A549 (cell line): ENCODE measurements around the gene RSPH9. TPM values are rescaled to one million over a fixed set of nuclear protein-coding genes. Genes with fewer than 3 reads are reported as not detected.

ENCODE experiments used
- ATAC-seq, 2 experiments: fragments of 200-7000 bp in 1 of 2; fragments of >200 bp in 1 of 2; cut with Nextera tagmentation in 1 of 2; cut with Tn5 transposase in 1 of 2; 3 replicates each; pipeline versions ENCODE4 v1.8.0 to v1.9.1; 2018 to 2020; ENCODE audit warnings: mild to moderate bottlenecking in 1 of 2, moderate library complexity in 1 of 2
- CTCF ChIA-PET: fragments of 300-600 bp; sonication (Branson Sonifier 250); formaldehyde crosslinking; extraction: SDS; loops from one replicate; lab custom pipeline; 2021; ENCODE audit warnings: antibody characterized with exemption, inconsistent platforms; lab: Yijun Ruan, JAX
- POLR2A ChIA-PET: fragments of 350-600 bp; formaldehyde crosslinking; extraction: SDS; loops from one replicate; lab custom pipeline; 2021; ENCODE audit warnings: antibody characterized with exemption, inconsistent platforms; lab: Yijun Ruan, JAX
- DNase-seq, 2 experiments: peaks; one replicate each; pipeline versions ENCODE4 v3.0.0 to v3.0.0-alpha.2; 2011 to 2016; ENCODE audit warnings: low read depth in 1 of 2, low spot score in 1 of 2
- FAIRE-seq: peaks from 2 replicates; lab custom pipeline; 2011; peaks lifted over from hg19 to GRCh38; lab: Jason Lieb, UNC
- H3K27ac ChIP-seq, 2 experiments: fragments of >200 bp; sonication (Bioruptor Twin); formaldehyde crosslinking; 3 replicates each; pipeline ENCODE4 v1.5.1; 2016 to 2017
- H3K4me1 ChIP-seq: fragments of >200 bp; sonication (Bioruptor Twin); formaldehyde crosslinking; 3 replicates; pipeline ENCODE4 v1.6.1; 2016
- H3K4me2 ChIP-seq: fragments of >200 bp; sonication (Bioruptor Twin); formaldehyde crosslinking; 3 replicates; pipeline ENCODE4 v1.6.1; 2016
- H3K4me3 ChIP-seq: fragments of >200 bp; sonication (Bioruptor Twin); formaldehyde crosslinking; 3 replicates; pipeline ENCODE4 v1.5.1; 2016
- H3K9me3 ChIP-seq: fragments of >200 bp; sonication (Bioruptor Twin); formaldehyde crosslinking; 3 replicates; pipeline ENCODE4 v1.6.1; 2016
- BHLHE40 ChIP-seq: IDR thresholded peaks from 2 replicates; pipeline ENCODE4 v1.6.1; 2012; ENCODE audit warnings: low read depth, low read length, inconsistent platforms
- CEBPB ChIP-seq, 2 experiments: fragments of >200 bp in 1 of 2; sonication (Bioruptor Twin) in 1 of 2; formaldehyde crosslinking in 1 of 2; IDR thresholded peaks; 2 replicates each; pipeline ENCODE4 v1.6.1; 2012 to 2016
- CHD2 ChIP-seq: fragments of 150-350 bp; IDR thresholded peaks from 2 replicates; pipeline ENCODE4 v1.6.1; 2014; ENCODE audit warnings: low read length; ENCODE audit not compliant: partially characterized antibody
- EHMT2 ChIP-seq: fragments of 200-600 bp; sonication (generic); IDR thresholded peaks from 2 replicates; pipeline ENCODE4 v1.6.1; 2016; ENCODE audit warnings: antibody characterized with exemption, low read depth, mild to moderate bottlenecking, moderate library complexity
- EP300 ChIP-seq, 2 experiments: fragments of >200 bp; sonication (Bioruptor Twin); formaldehyde crosslinking; IDR thresholded peaks; 2 replicates in 1 of 2; 3 replicates in 1 of 2; pipeline ENCODE4 v1.6.1; 2016 to 2017
- FOSB ChIP-seq: fragments of 250-450 bp; sonication (Bioruptor Pico); IDR thresholded peaks from 2 replicates; pipeline ENCODE4 v1.5.0; 2020; ENCODE audit warnings: mild to moderate bottlenecking, moderate library complexity
- FOSL2 ChIP-seq, 2 experiments: fragments of 450-650 bp in 1 of 2; fragments of >200 bp in 1 of 2; sonication (Bioruptor Twin) in 1 of 2; formaldehyde crosslinking; IDR thresholded peaks; 2 replicates each; pipeline versions ENCODE4 v1.5.0 to v1.6.1; 2016 to 2020; ENCODE audit warnings: mild to moderate bottlenecking in 1 of 2, moderate library complexity in 1 of 2
- FOXS1 ChIP-seq: fragments of 250-450 bp; sonication (Bioruptor Pico); IDR thresholded peaks from 2 replicates; pipeline ENCODE4 v1.5.0; 2020; ENCODE audit warnings: mild to moderate bottlenecking, moderate library complexity
- JUNB ChIP-seq: fragments of >200 bp; sonication (Bioruptor Twin); formaldehyde crosslinking; IDR thresholded peaks from 2 replicates; pipeline ENCODE4 v1.6.1; 2016
- KDM1A ChIP-seq: fragments of 200-600 bp; sonication (generic); IDR thresholded peaks from 2 replicates; pipeline ENCODE4 v1.6.1; 2016; ENCODE audit warnings: low read depth, mild to moderate bottlenecking
- KDM5A ChIP-seq: fragments of 200-600 bp; sonication (generic); IDR thresholded peaks from 2 replicates; pipeline ENCODE4 v1.6.1; 2016; ENCODE audit warnings: antibody characterized with exemption, mild to moderate bottlenecking
- MAZ ChIP-seq: fragments of 150-350 bp; IDR thresholded peaks from 2 replicates; pipeline ENCODE4 v1.6.1; 2014; ENCODE audit warnings: antibody characterized with exemption, low read depth, low read length, borderline replicate concordance
- MYC ChIP-seq: IDR thresholded peaks from 2 replicates; pipeline ENCODE4 v1.6.1; 2012; ENCODE audit warnings: mild to moderate bottlenecking, inconsistent platforms, low read length, improper control_type of control experiment, borderline replicate concordance
- NPAS2 ChIP-seq: fragments of 250-450 bp; sonication (Bioruptor Pico); IDR thresholded peaks from 2 replicates; pipeline ENCODE4 v1.8.0; 2022; ENCODE audit warnings: mild to moderate bottlenecking, moderate library complexity, borderline replicate concordance
- PHF8 ChIP-seq: fragments of 200-600 bp; sonication (generic); IDR thresholded peaks from 2 replicates; pipeline ENCODE4 v1.6.1; 2016; ENCODE audit warnings: low read depth, mild to moderate bottlenecking, antibody characterized with exemption, moderate library complexity, borderline replicate concordance
- RAD21 ChIP-seq, 2 experiments: fragments of >200 bp in 1 of 2; sonication (Bioruptor Twin) in 1 of 2; formaldehyde crosslinking in 1 of 2; IDR thresholded peaks in 1 of 2; conservative IDR thresholded peaks in 1 of 2; 2 replicates in 1 of 2; 3 replicates in 1 of 2; pipeline ENCODE4 v1.6.1; 2012 to 2018; ENCODE audit warnings: inconsistent platforms in 1 of 2
- SREBF2 ChIP-seq: fragments of 450-650 bp; IDR thresholded peaks from 2 replicates; pipeline ENCODE4 v1.6.1; 2014; ENCODE audit warnings: mild to moderate bottlenecking, moderate library complexity
- WGBS: methylation state at CpG from one replicate; pipeline ENCODE4 v1.1.6; 2017; ENCODE audit errors: missing lambda C conversion rate; 5-methylcytosine and 5-hydroxymethylcytosine counted together
- polyA plus RNA-seq, 4 experiments: library from polyadenylated mRNA; depleted of rRNA in 3 of 4; stranded (reverse); fragments of >200 nt; fragmentation: RNase III in 1 of 4; extraction: RNeasy Plus Mini Kit Qiagen cat#74134 plus additional on column Dnase treatment in 1 of 4; gene quantifications; 2 replicates in 3 of 4; 3 replicates in 1 of 4; pipeline ENCODE4 v1.2.3, GENCODE V29; 2011 to 2017
- TF ChIP-seq, protein P1 (sequence below): fragments of >200 bp; sonication (Bioruptor Twin); formaldehyde crosslinking; IDR thresholded peaks from 2 replicates; pipeline ENCODE4 v1.6.1; 2016
- TF ChIP-seq, protein P2 (sequence below): IDR thresholded peaks from 2 replicates; pipeline ENCODE4 v1.6.1; 2012
- TF ChIP-seq, protein P3 (sequence below): fragments of 150-350 bp; IDR thresholded peaks from 2 replicates; pipeline ENCODE4 v1.6.1; 2014; ENCODE audit warnings: low read depth, mild to moderate bottlenecking, low read length
- TF ChIP-seq, protein P4 (sequence below): IDR thresholded peaks from 2 replicates; pipeline ENCODE4 v1.6.1; 2012; ENCODE audit warnings: low read depth, borderline replicate concordance
- TF ChIP-seq, protein P5 (sequence below): fragments of 200-600 bp; sonication (generic); IDR thresholded peaks from 2 replicates; pipeline ENCODE4 v1.6.1; 2016; ENCODE audit warnings: antibody characterized with exemption, mild to moderate bottlenecking, moderate library complexity
- TF ChIP-seq, protein P6 (sequence below): fragments of 250-450 bp; sonication (Bioruptor Pico); IDR thresholded peaks from 2 replicates; pipeline ENCODE4 v1.5.0; 2020; ENCODE audit warnings: low read depth, mild to moderate bottlenecking, moderate library complexity
- TF ChIP-seq, protein P7 (sequence below): fragments of >200 bp; sonication (Bioruptor Twin); formaldehyde crosslinking; IDR thresholded peaks from 3 replicates; pipeline ENCODE4 v1.6.1; 2016
- TF ChIP-seq, protein P8 (sequence below): IDR thresholded peaks from 2 replicates; pipeline ENCODE4 v1.6.1; 2012

RSPH9 gene
- polyA plus RNA-seq, 2 of the 4 experiments (the other 2 are of a cell fraction), result 0.14 to 0.18 TPM

DNA sequence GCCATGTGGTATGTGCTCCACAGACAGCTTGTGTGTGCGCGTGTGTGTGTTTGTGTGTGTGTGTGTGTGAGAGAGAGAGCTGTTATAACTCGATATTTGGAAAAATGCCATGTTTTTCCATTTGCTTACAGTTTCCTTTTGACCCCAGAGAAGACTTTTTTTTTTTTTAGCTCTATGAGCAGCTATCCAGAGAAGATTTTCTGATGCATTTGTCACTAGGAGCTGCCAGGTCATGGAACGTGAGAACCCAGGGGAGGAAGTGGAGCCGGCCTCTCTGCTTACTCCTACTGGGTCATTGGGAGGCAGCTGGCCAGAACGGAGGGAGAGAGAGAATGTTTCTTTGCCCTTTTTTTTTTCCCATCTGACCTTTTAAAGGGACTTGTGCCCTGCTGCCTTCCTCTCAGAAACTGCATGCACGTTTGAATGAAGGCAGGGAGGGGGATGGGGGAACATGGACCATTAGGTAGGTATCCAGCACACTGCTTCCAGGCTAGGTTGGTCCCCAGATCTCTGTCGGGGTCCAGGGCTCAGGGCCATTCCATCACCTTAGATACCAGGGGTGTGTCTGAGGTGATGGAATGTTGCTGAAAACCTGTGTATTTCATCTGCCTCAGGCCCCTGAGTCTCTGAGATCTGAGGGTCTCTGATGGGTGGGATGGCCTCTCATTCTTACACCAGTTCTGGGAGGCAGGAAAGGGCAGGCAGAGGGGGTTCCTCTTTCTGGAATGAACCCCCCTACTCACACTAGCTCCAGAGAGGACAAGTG, 53.9 kb downstream of the RSPH9 start:
- H3K4me3 ChIP-seq, result no peak overlapping the region
- DNase-seq (peak in 1 of 2 experiments; percentile 42), FAIRE-seq (no peak), ATAC-seq (peak in 1 of 2 experiments; percentile 11; a peak in 1 of 6 replicates)
- POLR2A ChIA-PET, result interaction anchor here (0.5 kb wide), 1 partner anchor 71 kb away, joined by 4 read pairs; the partner anchor contains the start of gene VEGFA
- CTCF ChIA-PET, result interaction anchor here (0.6 to 1.0 kb wide), 5 partner anchors 9 to 536 kb away, joined by 3 to 4 read pairs (median 3); no protein-coding TSS in a partner anchor
- peak overlapping the region; percentile 66 for H3K4me2 ChIP-seq
- no peaks in the 10 kb centered on the region for H3K9me3 ChIP-seq
- H3K4me1 ChIP-seq, result peaks cover 57% of the 10 kb centered on the region
- peak overlapping the region; percentile 55 to 78 for H3K27ac ChIP-seq
- 28% methylated on average over 8 of the region's 8 CpGs for WGBS
- TF ChIP-seq FOSL2 (IDR thresholded peaks at IDR 0.05) (no peak), FOSL2 (CRISPR knock-in tag; IDR thresholded peaks at IDR 0.05) (no peak), EP300 (IDR thresholded peaks at IDR 0.05) (no peak), CEBPB (IDR thresholded peaks at IDR 0.05) (no peak), KDM5A (no peak), PHF8 (no peak), FOSB (CRISPR knock-in tag) (no peak), NPAS2 (CRISPR knock-in tag) (no peak), EHMT2 (no peak), RAD21 (conservative IDR thresholded peaks at IDR 0.05 in 1 of 2, IDR thresholded peaks at IDR 0.05 in 1 of 2) (no peak), MAZ (no peak), FOXS1 (CRISPR knock-in tag) (no peak), BHLHE40 (no peak), CHD2 (no peak), SREBF2 (no peak), MYC (no peak)
- TF ChIP-seq, protein P1, sequence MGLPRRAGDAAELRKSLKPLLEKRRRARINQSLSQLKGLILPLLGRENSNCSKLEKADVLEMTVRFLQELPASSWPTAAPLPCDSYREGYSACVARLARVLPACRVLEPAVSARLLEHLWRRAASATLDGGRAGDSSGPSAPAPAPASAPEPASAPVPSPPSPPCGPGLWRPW, result no peak
- TF ChIP-seq, protein P2, sequence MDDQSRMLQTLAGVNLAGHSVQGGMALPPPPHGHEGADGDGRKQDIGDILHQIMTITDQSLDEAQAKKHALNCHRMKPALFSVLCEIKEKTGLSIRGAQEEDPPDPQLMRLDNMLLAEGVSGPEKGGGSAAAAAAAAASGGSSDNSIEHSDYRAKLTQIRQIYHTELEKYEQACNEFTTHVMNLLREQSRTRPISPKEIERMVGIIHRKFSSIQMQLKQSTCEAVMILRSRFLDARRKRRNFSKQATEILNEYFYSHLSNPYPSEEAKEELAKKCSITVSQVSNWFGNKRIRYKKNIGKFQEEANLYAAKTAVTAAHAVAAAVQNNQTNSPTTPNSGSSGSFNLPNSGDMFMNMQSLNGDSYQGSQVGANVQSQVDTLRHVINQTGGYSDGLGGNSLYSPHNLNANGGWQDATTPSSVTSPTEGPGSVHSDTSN, result no peak
- TF ChIP-seq, protein P3, sequence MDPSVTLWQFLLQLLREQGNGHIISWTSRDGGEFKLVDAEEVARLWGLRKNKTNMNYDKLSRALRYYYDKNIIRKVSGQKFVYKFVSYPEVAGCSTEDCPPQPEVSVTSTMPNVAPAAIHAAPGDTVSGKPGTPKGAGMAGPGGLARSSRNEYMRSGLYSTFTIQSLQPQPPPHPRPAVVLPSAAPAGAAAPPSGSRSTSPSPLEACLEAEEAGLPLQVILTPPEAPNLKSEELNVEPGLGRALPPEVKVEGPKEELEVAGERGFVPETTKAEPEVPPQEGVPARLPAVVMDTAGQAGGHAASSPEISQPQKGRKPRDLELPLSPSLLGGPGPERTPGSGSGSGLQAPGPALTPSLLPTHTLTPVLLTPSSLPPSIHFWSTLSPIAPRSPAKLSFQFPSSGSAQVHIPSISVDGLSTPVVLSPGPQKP, result no peak
- TF ChIP-seq, protein P4, sequence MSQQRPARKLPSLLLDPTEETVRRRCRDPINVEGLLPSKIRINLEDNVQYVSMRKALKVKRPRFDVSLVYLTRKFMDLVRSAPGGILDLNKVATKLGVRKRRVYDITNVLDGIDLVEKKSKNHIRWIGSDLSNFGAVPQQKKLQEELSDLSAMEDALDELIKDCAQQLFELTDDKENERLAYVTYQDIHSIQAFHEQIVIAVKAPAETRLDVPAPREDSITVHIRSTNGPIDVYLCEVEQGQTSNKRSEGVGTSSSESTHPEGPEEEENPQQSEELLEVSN, result no peak

DNA sequence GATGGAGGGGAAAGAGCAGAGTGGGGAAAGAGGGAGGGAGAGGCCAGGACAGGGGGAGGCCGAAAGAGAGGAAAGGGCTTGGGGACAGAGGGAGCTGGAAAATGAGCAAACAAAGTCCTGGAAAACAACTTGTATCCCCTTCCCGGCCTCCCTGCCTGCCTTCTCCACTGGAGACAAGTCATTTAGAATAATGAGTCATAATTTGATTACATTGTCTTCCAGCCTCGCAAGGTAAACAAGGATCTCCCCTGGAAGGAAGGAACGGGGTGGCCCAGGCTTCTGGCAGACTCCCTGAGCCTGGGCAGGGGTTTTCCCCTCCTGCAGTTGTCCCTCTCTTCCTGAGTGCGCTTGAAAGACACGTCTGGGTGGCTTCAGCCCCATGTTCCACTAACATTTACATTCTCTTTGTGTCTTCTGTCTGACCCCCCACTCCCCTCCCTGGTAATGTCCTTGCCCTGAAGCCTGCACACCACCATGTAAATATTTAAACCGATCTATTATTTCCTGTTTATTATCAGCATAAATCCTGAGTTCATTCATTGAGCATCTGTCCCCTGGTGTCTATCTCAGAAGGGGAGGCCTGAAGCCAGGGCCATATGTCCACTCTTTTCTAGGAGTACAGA, 54.8 kb downstream of the RSPH9 start:
- FAIRE-seq (no peak), DNase-seq (peak in 1 of 2 experiments; percentile 58), ATAC-seq (peak; percentile 15 to 52; a peak in 3 of 6 replicates)
- ChIA-PET CTCF (interaction anchor here (1.0 kb wide), 1 partner anchor 10 kb away, joined by 3 read pairs; no protein-coding TSS in a partner anchor), POLR2A (no interaction called here)
- peaks cover 66% of the 10 kb centered on the region for H3K4me1 ChIP-seq
- H3K4me3 ChIP-seq, result no peak overlapping the region
- no peak for TF ChIP-seq KDM1A
- TF ChIP-seq, protein P5, sequence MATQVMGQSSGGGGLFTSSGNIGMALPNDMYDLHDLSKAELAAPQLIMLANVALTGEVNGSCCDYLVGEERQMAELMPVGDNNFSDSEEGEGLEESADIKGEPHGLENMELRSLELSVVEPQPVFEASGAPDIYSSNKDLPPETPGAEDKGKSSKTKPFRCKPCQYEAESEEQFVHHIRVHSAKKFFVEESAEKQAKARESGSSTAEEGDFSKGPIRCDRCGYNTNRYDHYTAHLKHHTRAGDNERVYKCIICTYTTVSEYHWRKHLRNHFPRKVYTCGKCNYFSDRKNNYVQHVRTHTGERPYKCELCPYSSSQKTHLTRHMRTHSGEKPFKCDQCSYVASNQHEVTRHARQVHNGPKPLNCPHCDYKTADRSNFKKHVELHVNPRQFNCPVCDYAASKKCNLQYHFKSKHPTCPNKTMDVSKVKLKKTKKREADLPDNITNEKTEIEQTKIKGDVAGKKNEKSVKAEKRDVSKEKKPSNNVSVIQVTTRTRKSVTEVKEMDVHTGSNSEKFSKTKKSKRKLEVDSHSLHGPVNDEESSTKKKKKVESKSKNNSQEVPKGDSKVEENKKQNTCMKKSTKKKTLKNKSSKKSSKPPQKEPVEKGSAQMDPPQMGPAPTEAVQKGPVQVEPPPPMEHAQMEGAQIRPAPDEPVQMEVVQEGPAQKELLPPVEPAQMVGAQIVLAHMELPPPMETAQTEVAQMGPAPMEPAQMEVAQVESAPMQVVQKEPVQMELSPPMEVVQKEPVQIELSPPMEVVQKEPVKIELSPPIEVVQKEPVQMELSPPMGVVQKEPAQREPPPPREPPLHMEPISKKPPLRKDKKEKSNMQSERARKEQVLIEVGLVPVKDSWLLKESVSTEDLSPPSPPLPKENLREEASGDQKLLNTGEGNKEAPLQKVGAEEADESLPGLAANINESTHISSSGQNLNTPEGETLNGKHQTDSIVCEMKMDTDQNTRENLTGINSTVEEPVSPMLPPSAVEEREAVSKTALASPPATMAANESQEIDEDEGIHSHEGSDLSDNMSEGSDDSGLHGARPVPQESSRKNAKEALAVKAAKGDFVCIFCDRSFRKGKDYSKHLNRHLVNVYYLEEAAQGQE, result no peak
- TF ChIP-seq, protein P6, sequence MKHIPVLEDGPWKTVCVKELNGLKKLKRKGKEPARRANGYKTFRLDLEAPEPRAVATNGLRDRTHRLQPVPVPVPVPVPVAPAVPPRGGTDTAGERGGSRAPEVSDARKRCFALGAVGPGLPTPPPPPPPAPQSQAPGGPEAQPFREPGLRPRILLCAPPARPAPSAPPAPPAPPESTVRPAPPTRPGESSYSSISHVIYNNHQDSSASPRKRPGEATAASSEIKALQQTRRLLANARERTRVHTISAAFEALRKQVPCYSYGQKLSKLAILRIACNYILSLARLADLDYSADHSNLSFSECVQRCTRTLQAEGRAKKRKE (CRISPR knock-in tag), result no peak
- TF ChIP-seq, protein P7, sequence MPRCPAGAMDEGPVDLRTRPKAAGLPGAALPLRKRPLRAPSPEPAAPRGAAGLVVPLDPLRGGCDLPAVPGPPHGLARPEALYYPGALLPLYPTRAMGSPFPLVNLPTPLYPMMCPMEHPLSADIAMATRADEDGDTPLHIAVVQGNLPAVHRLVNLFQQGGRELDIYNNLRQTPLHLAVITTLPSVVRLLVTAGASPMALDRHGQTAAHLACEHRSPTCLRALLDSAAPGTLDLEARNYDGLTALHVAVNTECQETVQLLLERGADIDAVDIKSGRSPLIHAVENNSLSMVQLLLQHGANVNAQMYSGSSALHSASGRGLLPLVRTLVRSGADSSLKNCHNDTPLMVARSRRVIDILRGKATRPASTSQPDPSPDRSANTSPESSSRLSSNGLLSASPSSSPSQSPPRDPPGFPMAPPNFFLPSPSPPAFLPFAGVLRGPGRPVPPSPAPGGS, result 0 out of 3 replicates have a peak, but pooled peaks have one; percentile 22
- peak; percentile 54 for TF ChIP-seq JUNB
- TF ChIP-seq, protein P8, sequence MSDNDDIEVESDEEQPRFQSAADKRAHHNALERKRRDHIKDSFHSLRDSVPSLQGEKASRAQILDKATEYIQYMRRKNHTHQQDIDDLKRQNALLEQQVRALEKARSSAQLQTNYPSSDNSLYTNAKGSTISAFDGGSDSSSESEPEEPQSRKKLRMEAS, result peak; percentile 20; the same call in 1 of the 2 replicates
- 0 out of 2 replicates have a peak, but pooled peaks have one; percentile 12 for TF ChIP-seq FOSL2 (IDR thresholded peaks at IDR 0.05)
- TF ChIP-seq FOSL2 (CRISPR knock-in tag; IDR thresholded peaks at IDR 0.05), result peak; percentile 74
- H3K9me3 ChIP-seq, result no peaks in the 10 kb centered on the region
- H3K4me2 ChIP-seq, result peak overlapping the region; percentile 66
- WGBS, result 2% methylated on average over 7 of the region's 7 CpGs
- H3K27ac ChIP-seq, result peak overlapping the region; percentile 55 to 78
